GM12878 (cell line): ENCODE measurements around the gene COTL1. TPM values are rescaled to one million over a fixed set of nuclear protein-coding genes. Genes with fewer than 3 reads are reported as not detected.

Experiments used
- ATAC-seq: fragments of 200-7000 bp; cut with Tn5 transposase; 3 replicates; pipeline ENCODE4 v1.9.1; 2020; ENCODE audit warnings: mild to moderate bottlenecking, moderate library complexity
- BruUV-seq: library from RNA; stranded (reverse); fragments of 400-500 nt; replicated peaks from 2 replicates; lab custom pipeline; 2021; lab: Mats Ljungman, UMichigan
- CTCF ChIA-PET: fragments of 300-600 bp; sonication (Branson Sonifier 250); formaldehyde crosslinking; extraction: SDS; loops from one replicate; lab custom pipeline; 2021; ENCODE audit warnings: inconsistent platforms; lab: Yijun Ruan, JAX
- POLR2A ChIA-PET: fragments of 350-600 bp; formaldehyde crosslinking; extraction: SDS; loops from one replicate; lab custom pipeline; 2021; ENCODE audit warnings: inconsistent platforms; lab: Charles Lee
- RAD21 ChIA-PET: fragments of 300-600 bp; sonication (Branson Sonifier 250); formaldehyde crosslinking; loops from one replicate; lab custom pipeline; 2023; ENCODE audit warnings: antibody characterized with exemption; ENCODE audit not compliant: unreplicated experiment; lab: Charles Lee
- SMC1A ChIA-PET: fragments of 300-600 bp; sonication (Branson Sonifier 250); formaldehyde crosslinking; loops from one replicate; lab custom pipeline; 2023; ENCODE audit not compliant: unreplicated experiment, uncharacterized antibody; lab: Charles Lee
- DNase-seq: peaks from one replicate; pipeline ENCODE4 v3.0.0-alpha.2; 2011; ENCODE audit warnings: low read depth, low spot score
- FAIRE-seq: peaks from 3 replicates; lab custom pipeline; 2011; peaks lifted over from hg19 to GRCh38; lab: Jason Lieb, UNC
- H2AFZ ChIP-seq: 2 replicates; pipeline ENCODE4 v1.6.0; 2011; ENCODE audit warnings: low read depth, low read length, control low read depth; ENCODE audit not compliant: control insufficient read depth
- H3K27ac ChIP-seq: 2 replicates; pipeline ENCODE4 v1.5.1; 2011; ENCODE audit warnings: control low read depth; ENCODE audit not compliant: control insufficient read depth, insufficient read depth
- H3K27me3 ChIP-seq, 2 experiments: replicated peaks in 1 of 2; 2 replicates each; pipeline versions ENCODE4 v1.6.0 to v1.6.1; 2011; ENCODE audit warnings: low read length in 1 of 2; ENCODE audit not compliant: control insufficient read depth in 2 of 2, insufficient read depth in 2 of 2
- H3K36me3 ChIP-seq, 2 experiments: 2 replicates each; pipeline ENCODE4 v1.5.1; 2011; ENCODE audit warnings: low read length in 1 of 2; ENCODE audit not compliant: control insufficient read depth in 2 of 2, insufficient read depth in 2 of 2
- H3K4me1 ChIP-seq: 2 replicates; pipeline ENCODE4 v1.6.1; 2011; ENCODE audit warnings: mild to moderate bottlenecking, low read length, moderate library complexity, mixed read lengths; ENCODE audit not compliant: control insufficient read depth, insufficient read depth
- H3K4me2 ChIP-seq: 2 replicates; pipeline ENCODE4 v1.6.0; 2011; ENCODE audit warnings: control low read depth; ENCODE audit not compliant: control insufficient read depth, insufficient read depth
- H3K4me3 ChIP-seq: fragments of 200-600 bp; sonication (generic); 2 replicates; pipeline ENCODE4 v1.5.1; 2016
- H3K79me2 ChIP-seq: 2 replicates; pipeline ENCODE4 v1.6.0; 2011; ENCODE audit warnings: low read length; ENCODE audit not compliant: control insufficient read depth, insufficient read depth
- H3K9ac ChIP-seq: 2 replicates; pipeline ENCODE4 v1.8.0; 2011; ENCODE audit warnings: low read length, control low read depth, mixed read lengths; ENCODE audit not compliant: control insufficient read depth, insufficient read depth
- H3K9me3 ChIP-seq: replicated peaks from 3 replicates; pipeline ENCODE4 v1.5.1; 2011; ENCODE audit warnings: mild to moderate bottlenecking, low read length; ENCODE audit not compliant: control insufficient read depth, insufficient read depth
- H4K20me1 ChIP-seq: 2 replicates; pipeline ENCODE4 v1.6.0; 2011; ENCODE audit not compliant: control insufficient read depth, insufficient read depth
- BMI1 ChIP-seq: fragments of 450-650 bp; IDR thresholded peaks from 2 replicates; pipeline ENCODE4 v1.6.1; 2016; ENCODE audit warnings: mild to moderate bottlenecking, moderate library complexity, borderline replicate concordance
- CEBPB ChIP-seq, 2 experiments: fragments of 150-350 bp in 1 of 2; IDR thresholded peaks; 2 replicates each; pipeline ENCODE4 v1.6.1; 2012 to 2014; ENCODE audit warnings: low read depth in 2 of 2, low read length in 2 of 2, borderline replicate concordance in 1 of 2, inconsistent platforms in 1 of 2
- DPF2 ChIP-seq: fragments of 450-650 bp; IDR thresholded peaks from 2 replicates; pipeline ENCODE4 v1.6.1; 2017; ENCODE audit warnings: mild to moderate bottlenecking
- EGR1 ChIP-seq, 2 experiments: IDR thresholded peaks; 1 replicate in 1 of 2; 2 replicates in 1 of 2; pipeline ENCODE4 v1.6.1; 2011 to 2012; ENCODE audit warnings: low read depth in 2 of 2, low read length in 2 of 2, borderline replicate concordance in 1 of 2, mild to moderate bottlenecking in 1 of 2, moderate library complexity in 1 of 2
- IRF4 ChIP-seq: IDR thresholded peaks from 2 replicates; pipeline ENCODE4 v1.6.1; 2011; ENCODE audit warnings: low read depth, low read length
- JUND ChIP-seq: IDR thresholded peaks from 2 replicates; pipeline ENCODE4 v1.6.1; 2012; ENCODE audit warnings: low read depth, mild to moderate bottlenecking, low read length, improper control_type of control experiment, moderate library complexity
- KLF5 ChIP-seq: fragments of 450-650 bp; IDR thresholded peaks from 2 replicates; pipeline ENCODE4 v1.6.1; 2014; ENCODE audit warnings: mild to moderate bottlenecking; ENCODE audit not compliant: partially characterized antibody
- NFYB ChIP-seq: IDR thresholded peaks from 2 replicates; pipeline ENCODE4 v1.6.1; 2011; ENCODE audit warnings: low read depth, mild to moderate bottlenecking, low read length, improper control_type of control experiment, moderate library complexity; ENCODE audit not compliant: insufficient read depth
- NR2C1 ChIP-seq: fragments of 450-650 bp; IDR thresholded peaks from 2 replicates; pipeline ENCODE4 v1.6.1; 2017; ENCODE audit warnings: antibody characterized with exemption, mild to moderate bottlenecking, moderate library complexity
- NRF1 ChIP-seq: conservative IDR thresholded peaks from 2 replicates; pipeline ENCODE4 v1.6.1; 2011; ENCODE audit warnings: mild to moderate bottlenecking, low read depth, low read length, improper control_type of control experiment
- RBBP5 ChIP-seq: fragments of 200-600 bp; sonication (generic); conservative IDR thresholded peaks from 2 replicates; pipeline ENCODE4 v1.6.1; 2016
- WGBS: methylation state at CpG from one replicate; pipeline ENCODE4 v1.1.6; 2016; ENCODE audit warnings: low lambda C conversion rate; ENCODE audit not compliant: insufficient replicate concordance, insufficient coverage; ENCODE audit errors: missing lambda C conversion rate; 5-methylcytosine and 5-hydroxymethylcytosine counted together
- in situ Hi-C: fragments of 300-500 bp; cut with MboI; formaldehyde crosslinking; loops from 9 replicates; pipeline ENCODE4 v1.14.3; 2018; ENCODE audit warnings: mixed read lengths
- intact Hi-C: fragments of 100-400 bp; cut with micrococcal nuclease; formaldehyde crosslinking; loops from one replicate; pipeline ENCODE4 v1.14.2; 2022; ENCODE audit not compliant: unreplicated experiment
- polyA plus RNA-seq, 11 experiments: library from polyadenylated mRNA; depleted of rRNA in 4 of 11; unstranded in 6 of 11; stranded (reverse) in 5 of 11; fragments of >200 nt; fragmentation: Nextera tagmentation in 4 of 11; fragmentation: Illumina TruSeq in 1 of 11; extraction: Ambion mirVana in 4 of 11; extraction: Trizol in 1 of 11; gene quantifications; 1 replicate in 1 of 11; 2 replicates in 10 of 11; pipeline versions ENCODE4 v1.2.1 to v1.2.3, GENCODE V29; 2011 to 2016; ENCODE audit warnings: inconsistent platforms in 2 of 11, missing spikeins in 2 of 11, low read depth in 1 of 11
- total RNA-seq, 4 experiments: library from RNA; depleted of rRNA in 3 of 4; stranded (reverse); fragments of >200 nt in 3 of 4; fragmentation: Illumina TruSeq in 1 of 4; extraction: Trizol in 1 of 4; gene quantifications; 2 replicates each; pipeline versions ENCODE4 v1.2.1 to v1.2.3, GENCODE V29; 2013 to 2021
- TF ChIP-seq, protein P1 (sequence below): fragments of 450-650 bp; IDR thresholded peaks from 2 replicates; pipeline ENCODE4 v1.6.1; 2018; ENCODE audit warnings: borderline replicate concordance, mild to moderate bottlenecking; ENCODE audit not compliant: partially characterized antibody
- TF ChIP-seq, protein P2 (sequence below): IDR thresholded peaks from 2 replicates; pipeline ENCODE4 v1.6.1; 2012; ENCODE audit warnings: low read length, inconsistent platforms
- TF ChIP-seq, protein P3 (sequence below): IDR thresholded peaks from 2 replicates; pipeline ENCODE4 v1.6.1; 2011; ENCODE audit warnings: low read depth, low read length, improper control_type of control experiment, borderline replicate concordance

COTL1 gene
- total and polyA plus RNA-seq, 10 of the 15 experiments (the other 5 are each of a cell fraction or from before 2014, with no cell fraction given): 140 to 894 (median 330) TPM

DNA sequence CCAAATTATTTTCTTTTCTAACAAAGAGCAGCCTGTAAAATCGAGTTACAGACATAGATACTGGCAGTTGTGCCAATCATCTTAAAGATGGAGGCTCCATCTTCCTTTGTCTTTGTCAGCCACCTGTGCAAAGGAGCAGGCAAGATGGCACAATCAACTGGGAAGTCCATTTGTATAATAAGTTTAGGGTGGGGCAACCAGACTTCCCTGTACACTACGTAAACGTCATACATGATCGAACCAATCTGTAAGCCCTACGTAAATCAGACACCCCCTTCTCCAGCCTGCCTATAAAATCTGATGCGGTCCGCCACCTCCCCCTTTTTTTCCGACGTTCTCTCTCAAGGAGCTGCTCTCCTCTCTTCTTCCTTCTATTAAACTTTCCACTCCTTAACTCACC is 82.0 kb downstream of the COTL1 start:
- H4K20me1 ChIP-seq: no peaks in the 10 kb centered on the region
- no peak for FAIRE-seq
- TF ChIP-seq CEBPB (IDR thresholded peaks at IDR 0.05; ENCODE audit: borderline replicate concordance in 1 of 2, low read depth in 2 of 2, low read length in 2 of 2) (no peak), IRF4 (no peak), EGR1 (IDR thresholded peaks at IDR 0.05; ENCODE audit: borderline replicate concordance in 1 of 2, low read depth in 2 of 2, low read length in 2 of 2) (no peak), KLF5 (no peak)
- no peak for DNase-seq
- in situ Hi-C loops: no loop called here
- intact Hi-C loops: no loop called here
- no peak overlapping the region for H3K9ac ChIP-seq
- SMC1A ChIA-PET: no interaction called here
- H3K36me3 ChIP-seq: no peaks in the 10 kb centered on the region
- no peak overlapping the region for H3K4me2 ChIP-seq
- WGBS: 67% methylated on average over 9 of the region's 9 CpGs
- H3K79me2 ChIP-seq: no peaks in the 10 kb centered on the region
- no peaks in the 10 kb centered on the region; the same call in 2 of the 3 replicates for H3K9me3 ChIP-seq
- POLR2A ChIA-PET: no interaction called here
- no peaks in the 10 kb centered on the region for H3K4me1 ChIP-seq
- no peaks in the 10 kb centered on the region for H3K27me3 ChIP-seq
- H3K27ac ChIP-seq: no peak overlapping the region
- BruUV-seq: no TSS peak
- H2AFZ ChIP-seq: no peak overlapping the region
- no peak overlapping the region for H3K4me3 ChIP-seq
- no peak for ATAC-seq
- CTCF ChIA-PET: no interaction called here
- RAD21 ChIA-PET: no interaction called here

DNA sequence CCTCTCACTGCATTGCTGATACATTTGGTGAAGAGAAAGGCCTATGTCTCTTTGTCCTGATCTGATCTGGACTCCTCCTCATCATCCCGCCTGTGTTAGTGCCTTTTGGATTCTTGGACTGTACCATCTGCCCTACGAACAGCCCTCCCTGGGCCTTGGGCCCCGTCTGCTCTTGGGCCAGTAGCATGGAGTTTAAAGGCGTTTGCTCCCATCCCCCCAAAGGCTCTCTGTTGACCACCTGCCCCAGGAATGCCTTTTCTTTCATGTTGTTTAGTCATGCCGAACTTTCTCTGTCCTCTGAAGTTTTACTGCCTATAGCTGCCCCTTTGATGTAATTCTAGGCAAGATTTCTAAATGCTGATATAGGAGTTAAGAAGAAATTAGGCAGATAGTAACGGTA is 82.5 kb downstream of the COTL1 start:
- Histone ChIP-seq H3K27ac (no peak overlapping the region), H3K4me3 (no peak overlapping the region), H3K4me2 (no peak overlapping the region), H3K9ac (no peak overlapping the region), H3K9me3 (no peaks in the 10 kb centered on the region; the same call in 2 of the 3 replicates), H3K36me3 (no peaks in the 10 kb centered on the region), H3K79me2 (no peaks in the 10 kb centered on the region), H3K4me1 (no peaks in the 10 kb centered on the region), H4K20me1 (no peaks in the 10 kb centered on the region), H3K27me3 (no peaks in the 10 kb centered on the region), H2AFZ (no peak overlapping the region)
- DNase-seq (no peak), FAIRE-seq (no peak), ATAC-seq (no peak)
- ChIA-PET RAD21 (no interaction called here), CTCF (no interaction called here), SMC1A (no interaction called here), POLR2A (no interaction called here)
- WGBS: 31% methylated on average over 6 of the region's 6 CpGs
- intact Hi-C loops: no loop called here
- in situ Hi-C loops: no loop called here
- no TSS peak for BruUV-seq
- TF ChIP-seq JUND (no peak), RBBP5 (no peak), NFYB (no peak), NRF1 (no peak), DPF2 (no peak), NR2C1 (no peak), BMI1 (no peak), IRF4 (no peak)
- TF ChIP-seq, protein P1, sequence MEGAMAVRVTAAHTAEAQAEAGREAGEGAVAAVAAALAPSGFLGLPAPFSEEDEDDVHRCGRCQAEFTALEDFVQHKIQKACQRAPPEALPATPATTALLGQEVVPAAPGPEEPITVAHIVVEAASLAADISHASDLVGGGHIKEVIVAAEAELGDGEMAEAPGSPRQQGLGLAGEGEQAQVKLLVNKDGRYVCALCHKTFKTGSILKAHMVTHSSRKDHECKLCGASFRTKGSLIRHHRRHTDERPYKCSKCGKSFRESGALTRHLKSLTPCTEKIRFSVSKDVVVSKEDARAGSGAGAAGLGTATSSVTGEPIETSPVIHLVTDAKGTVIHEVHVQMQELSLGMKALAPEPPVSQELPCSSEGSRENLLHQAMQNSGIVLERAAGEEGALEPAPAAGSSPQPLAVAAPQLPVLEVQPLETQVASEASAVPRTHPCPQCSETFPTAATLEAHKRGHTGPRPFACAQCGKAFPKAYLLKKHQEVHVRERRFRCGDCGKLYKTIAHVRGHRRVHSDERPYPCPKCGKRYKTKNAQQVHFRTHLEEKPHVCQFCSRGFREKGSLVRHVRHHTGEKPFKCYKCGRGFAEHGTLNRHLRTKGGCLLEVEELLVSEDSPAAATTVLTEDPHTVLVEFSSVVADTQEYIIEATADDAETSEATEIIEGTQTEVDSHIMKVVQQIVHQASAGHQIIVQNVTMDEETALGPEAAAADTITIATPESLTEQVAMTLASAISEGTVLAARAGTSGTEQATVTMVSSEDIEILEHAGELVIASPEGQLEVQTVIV: no peak
- TF ChIP-seq, protein P2, sequence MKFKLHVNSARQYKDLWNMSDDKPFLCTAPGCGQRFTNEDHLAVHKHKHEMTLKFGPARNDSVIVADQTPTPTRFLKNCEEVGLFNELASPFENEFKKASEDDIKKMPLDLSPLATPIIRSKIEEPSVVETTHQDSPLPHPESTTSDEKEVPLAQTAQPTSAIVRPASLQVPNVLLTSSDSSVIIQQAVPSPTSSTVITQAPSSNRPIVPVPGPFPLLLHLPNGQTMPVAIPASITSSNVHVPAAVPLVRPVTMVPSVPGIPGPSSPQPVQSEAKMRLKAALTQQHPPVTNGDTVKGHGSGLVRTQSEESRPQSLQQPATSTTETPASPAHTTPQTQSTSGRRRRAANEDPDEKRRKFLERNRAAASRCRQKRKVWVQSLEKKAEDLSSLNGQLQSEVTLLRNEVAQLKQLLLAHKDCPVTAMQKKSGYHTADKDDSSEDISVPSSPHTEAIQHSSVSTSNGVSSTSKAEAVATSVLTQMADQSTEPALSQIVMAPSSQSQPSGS: no peak
- TF ChIP-seq, protein P3, sequence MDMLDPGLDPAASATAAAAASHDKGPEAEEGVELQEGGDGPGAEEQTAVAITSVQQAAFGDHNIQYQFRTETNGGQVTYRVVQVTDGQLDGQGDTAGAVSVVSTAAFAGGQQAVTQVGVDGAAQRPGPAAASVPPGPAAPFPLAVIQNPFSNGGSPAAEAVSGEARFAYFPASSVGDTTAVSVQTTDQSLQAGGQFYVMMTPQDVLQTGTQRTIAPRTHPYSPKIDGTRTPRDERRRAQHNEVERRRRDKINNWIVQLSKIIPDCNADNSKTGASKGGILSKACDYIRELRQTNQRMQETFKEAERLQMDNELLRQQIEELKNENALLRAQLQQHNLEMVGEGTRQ: no peak
